ENCODE data around the gene CCDC33.
"Not testable (repeated sequence)": the region's sequence is repeated elsewhere in the genome, so short reads cannot be mapped to it uniquely, and the experiment has no call there.

- TF ChIP-seq REST (IDR thresholded peaks at IDR 0.05; ENCODE audit: insufficient replicate concordance, low read depth); CTCF (IDR thresholded peaks at IDR 0.05; ENCODE audit: insufficient read depth, low read length); GABPA (IDR thresholded peaks at IDR 0.05; ENCODE audit: low read depth); POLR2AphosphoS5 (IDR thresholded peaks at IDR 0.05; ENCODE audit: low read depth): not testable (repeated sequence)
Measured at GRCh38 chr15:74360855-74361254, 124.7 kb downstream of the CCDC33 start.

Measured in HL-60 (cell line).